ENCODE data around the gene THOC7.

Gene THOC7

GRCh38 chr3:63817225-63817624 is 46.4 kb downstream of the THOC7 start:
- Histone ChIP-seq H3K9ac (no peak overlapping the region), H3K4me1 (no peaks in the 10 kb centered on the region), H3K27ac (no peak overlapping the region), H3K36me3 (ENCODE audit: control insufficient read depth, insufficient read depth, low read length) (no peaks in the 10 kb centered on the region), H3K27me3 (ENCODE audit: control insufficient read depth, insufficient read depth, low read length) (no peaks in the 10 kb centered on the region), H3K4me3 (ENCODE audit: low read depth, low read length) (no peak overlapping the region), H3K4me2 (ENCODE audit: low read length) (no peak overlapping the region), H2AFZ (no peak overlapping the region), H3K9me3 (ENCODE audit: control insufficient read depth, low read length) (no peaks in the 10 kb centered on the region), H3K79me2 (no peaks in the 10 kb centered on the region)
- TF ChIP-seq CTCF (IDR thresholded peaks at IDR 0.05), result no peak

GRCh38 chr3:63814237-63814636 is 49.4 kb downstream of the THOC7 start:
- H3K9me3 ChIP-seq (ENCODE audit: control insufficient read depth, low read length), result no peaks in the 10 kb centered on the region
- no peaks in the 10 kb centered on the region for H3K27me3 ChIP-seq (ENCODE audit: control insufficient read depth, insufficient read depth, low read length)
- H3K36me3 ChIP-seq (ENCODE audit: control insufficient read depth, insufficient read depth, low read length), result no peaks in the 10 kb centered on the region
- no peak overlapping the region for H3K9ac ChIP-seq
- no peak overlapping the region for H3K4me3 ChIP-seq (ENCODE audit: low read depth, low read length)
- H3K4me2 ChIP-seq (ENCODE audit: low read length), result no peak overlapping the region
- H3K79me2 ChIP-seq, result no peaks in the 10 kb centered on the region
- no peak for TF ChIP-seq CTCF (IDR thresholded peaks at IDR 0.05)
- H2AFZ ChIP-seq, result no peak overlapping the region
- H3K27ac ChIP-seq, result no peak overlapping the region
- no peaks in the 10 kb centered on the region for H3K4me1 ChIP-seq

GRCh38 chr3:63809607-63810006 is 54.0 kb downstream of the THOC7 start:
- H3K4me1 ChIP-seq, result no peaks in the 10 kb centered on the region
- no peaks in the 10 kb centered on the region for H3K27me3 ChIP-seq (ENCODE audit: control insufficient read depth, insufficient read depth, low read length)
- no peaks in the 10 kb centered on the region for H3K79me2 ChIP-seq
- no peak overlapping the region for H3K4me2 ChIP-seq (ENCODE audit: low read length)
- no peak overlapping the region for H3K4me3 ChIP-seq (ENCODE audit: low read depth, low read length)
- no peak for TF ChIP-seq CTCF (IDR thresholded peaks at IDR 0.05)
- H2AFZ ChIP-seq, result no peak overlapping the region
- no peaks in the 10 kb centered on the region for H3K36me3 ChIP-seq (ENCODE audit: control insufficient read depth, insufficient read depth, low read length)
- H3K27ac ChIP-seq, result no peak overlapping the region
- no peak overlapping the region for H3K9ac ChIP-seq
- H3K9me3 ChIP-seq (ENCODE audit: control insufficient read depth, low read length), result no peaks in the 10 kb centered on the region

GRCh38 chr3:63808633-63809032 is 55.0 kb downstream of the THOC7 start:
- H3K9me3 ChIP-seq (ENCODE audit: control insufficient read depth, low read length), result no peaks in the 10 kb centered on the region
- TF ChIP-seq CTCF (IDR thresholded peaks at IDR 0.05), result no peak
- H3K4me3 ChIP-seq (ENCODE audit: low read depth, low read length), result no peak overlapping the region
- H3K79me2 ChIP-seq, result no peaks in the 10 kb centered on the region
- no peak overlapping the region for H2AFZ ChIP-seq
- no peak overlapping the region for H3K4me2 ChIP-seq (ENCODE audit: low read length)
- H3K36me3 ChIP-seq (ENCODE audit: control insufficient read depth, insufficient read depth, low read length), result no peaks in the 10 kb centered on the region
- H3K4me1 ChIP-seq, result no peaks in the 10 kb centered on the region
- H3K27me3 ChIP-seq (ENCODE audit: control insufficient read depth, insufficient read depth, low read length), result no peaks in the 10 kb centered on the region
- no peak overlapping the region for H3K27ac ChIP-seq
- no peak overlapping the region for H3K9ac ChIP-seq

- Histone ChIP-seq H3K79me2 (no peaks in the 10 kb centered on the region), H3K27me3 (ENCODE audit: control insufficient read depth, insufficient read depth, low read length) (no peaks in the 10 kb centered on the region), H3K36me3 (ENCODE audit: control insufficient read depth, insufficient read depth, low read length) (no peaks in the 10 kb centered on the region), H3K9ac (no peak overlapping the region), H2AFZ (no peak overlapping the region), H3K4me1 (no peaks in the 10 kb centered on the region), H3K4me3 (ENCODE audit: low read depth, low read length) (no peak overlapping the region), H3K9me3 (ENCODE audit: control insufficient read depth, low read length) (no peaks in the 10 kb centered on the region), H3K4me2 (ENCODE audit: low read length) (no peak overlapping the region), H3K27ac (no peak overlapping the region)
- no peak for TF ChIP-seq CTCF (IDR thresholded peaks at IDR 0.05)
Observed at GRCh38 chr3:63807961-63808565, 55.5 kb downstream of the THOC7 start.
